ENCODE results near the gene CTNNBIP1.

DNA sequence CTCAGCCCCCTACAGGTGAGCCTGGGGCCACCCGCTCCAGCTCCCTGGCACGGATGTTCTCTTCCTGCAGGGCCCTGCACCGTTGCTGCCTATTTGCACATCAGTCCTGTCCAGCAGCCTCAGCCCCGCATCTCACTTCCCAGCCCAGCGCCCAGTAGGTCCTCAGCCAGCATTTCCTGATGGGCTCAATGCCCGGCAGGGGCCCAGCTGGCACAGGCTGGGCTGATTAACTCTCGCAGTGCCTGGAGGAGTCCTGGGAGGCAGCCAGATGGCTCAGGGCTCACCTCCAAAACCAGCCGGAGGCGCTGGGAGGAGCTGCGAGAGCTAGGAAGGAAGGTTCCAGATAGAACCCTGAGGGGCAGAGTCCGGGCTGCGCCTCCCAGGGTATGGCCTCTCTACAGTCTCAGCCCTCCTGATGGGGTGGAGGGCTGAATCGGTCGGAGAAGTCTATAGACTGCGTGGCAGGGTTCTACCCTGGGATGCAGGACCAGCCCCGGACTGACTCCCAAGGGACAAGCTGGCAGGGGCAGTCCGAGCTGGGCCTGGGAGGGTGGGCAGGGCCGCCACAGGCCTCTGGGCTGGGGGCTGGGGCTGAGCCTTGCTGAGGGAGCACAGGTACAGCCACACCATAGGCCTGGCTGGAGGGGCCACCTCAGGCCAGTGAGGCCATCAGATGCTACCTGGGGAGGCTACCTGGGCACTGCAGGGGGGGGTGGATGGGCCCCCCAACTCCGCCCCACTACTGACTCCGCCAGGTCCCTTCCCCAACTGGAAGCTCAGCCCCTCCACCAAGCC is 67.1 kb downstream of the CTNNBIP1 start:
- TF ChIP-seq, protein P1, sequence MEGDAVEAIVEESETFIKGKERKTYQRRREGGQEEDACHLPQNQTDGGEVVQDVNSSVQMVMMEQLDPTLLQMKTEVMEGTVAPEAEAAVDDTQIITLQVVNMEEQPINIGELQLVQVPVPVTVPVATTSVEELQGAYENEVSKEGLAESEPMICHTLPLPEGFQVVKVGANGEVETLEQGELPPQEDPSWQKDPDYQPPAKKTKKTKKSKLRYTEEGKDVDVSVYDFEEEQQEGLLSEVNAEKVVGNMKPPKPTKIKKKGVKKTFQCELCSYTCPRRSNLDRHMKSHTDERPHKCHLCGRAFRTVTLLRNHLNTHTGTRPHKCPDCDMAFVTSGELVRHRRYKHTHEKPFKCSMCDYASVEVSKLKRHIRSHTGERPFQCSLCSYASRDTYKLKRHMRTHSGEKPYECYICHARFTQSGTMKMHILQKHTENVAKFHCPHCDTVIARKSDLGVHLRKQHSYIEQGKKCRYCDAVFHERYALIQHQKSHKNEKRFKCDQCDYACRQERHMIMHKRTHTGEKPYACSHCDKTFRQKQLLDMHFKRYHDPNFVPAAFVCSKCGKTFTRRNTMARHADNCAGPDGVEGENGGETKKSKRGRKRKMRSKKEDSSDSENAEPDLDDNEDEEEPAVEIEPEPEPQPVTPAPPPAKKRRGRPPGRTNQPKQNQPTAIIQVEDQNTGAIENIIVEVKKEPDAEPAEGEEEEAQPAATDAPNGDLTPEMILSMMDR (IDR thresholded peaks at IDR 0.05): no peak
- TF ChIP-seq POLR2AphosphoS5 (IDR thresholded peaks at IDR 0.05): no peak

Measured in esophagus muscularis mucosa (tissue), 3 donors.